C4-2B (cell line): Measurements from ENCODE around the gene GLRA2.

Source experiments
- CTCF ChIP-seq: fragments of 450-650 bp; conservative IDR thresholded peaks from 2 replicates; pipeline ENCODE4 v1.5.1; 2017; ENCODE audit warnings: mild to moderate bottlenecking
- ZFX ChIP-seq: fragments of 450-650 bp; IDR thresholded peaks from 2 replicates; pipeline ENCODE4 v1.6.1; 2017

GRCh38 chrX:14758029-14758491, 228.7 kb downstream of the GLRA2 start:
- TF ChIP-seq CTCF (no peak), ZFX (no peak)
